HG02571 (cell line): ENCODE measurements around the gene GPC6.

Source experiments
- ATAC-seq: cut with Tn5 transposase; IDR thresholded peaks from one replicate; pipeline ENCODE4 v1.9.1; 2021; ENCODE audit warnings: mild to moderate bottlenecking, moderate library complexity; ENCODE audit not compliant: unreplicated experiment

The GPC6 gene

GRCh38 chr13:94007072-94007471, 780.5 kb downstream of the GPC6 start:
- no peak for ATAC-seq

GRCh38 chr13:94009701-94010100, 783.1 kb downstream of the GPC6 start:
- no peak for ATAC-seq

- ATAC-seq = no peak
Observed at GRCh38 chr13:94014461-94014860, 787.9 kb downstream of the GPC6 start.

- ATAC-seq = no peak
Observed at GRCh38 chr13:94020426-94020825, 793.8 kb downstream of the GPC6 start.

GRCh38 chr13:94020833-94021232, 794.2 kb downstream of the GPC6 start:
- no peak for ATAC-seq

GRCh38 chr13:94028234-94028633, 801.6 kb downstream of the GPC6 start:
- no peak for ATAC-seq

- no peak for ATAC-seq
Observed at GRCh38 chr13:94028650-94029049, 802.0 kb downstream of the GPC6 start.

GRCh38 chr13:94030415-94031119, 804.0 kb downstream of the GPC6 start:
- ATAC-seq = no peak

- ATAC-seq = no peak
Observed at GRCh38 chr13:94031609-94032008, 805.0 kb downstream of the GPC6 start.

GRCh38 chr13:94033098-94033497, 806.5 kb downstream of the GPC6 start:
- no peak for ATAC-seq

GRCh38 chr13:94033830-94034642, 807.4 kb downstream of the GPC6 start:
- no peak for ATAC-seq

GRCh38 chr13:94050039-94050438, 823.4 kb downstream of the GPC6 start:
- no peak for ATAC-seq

- no peak for ATAC-seq
Observed at GRCh38 chr13:94050686-94051085, 824.1 kb downstream of the GPC6 start.

GRCh38 chr13:94053986-94054593, 827.5 kb downstream of the GPC6 start:
- no peak for ATAC-seq

- ATAC-seq = no peak
Observed at GRCh38 chr13:94056362-94056990, 829.9 kb downstream of the GPC6 start.

GRCh38 chr13:94057618-94058186, 831.1 kb downstream of the GPC6 start:
- no peak for ATAC-seq

GRCh38 chr13:94058821-94059360, 832.3 kb downstream of the GPC6 start:
- no peak for ATAC-seq

GRCh38 chr13:94061301-94061700, 834.7 kb downstream of the GPC6 start:
- ATAC-seq = no peak

GRCh38 chr13:94063096-94063495, 836.5 kb downstream of the GPC6 start:
- ATAC-seq = no peak

- no peak for ATAC-seq
Observed at GRCh38 chr13:94063848-94064247, 837.2 kb downstream of the GPC6 start.

- ATAC-seq = no peak
Observed at GRCh38 chr13:94065741-94066140, 839.1 kb downstream of the GPC6 start.
